Stomach (tissue), 4 donors: ENCODE measurements around the gene HSPA12A.

Experiments
- EP300 ChIP-seq: sonication (generic); formaldehyde crosslinking; IDR thresholded peaks from one replicate; pipeline ENCODE4 v1.6.1; 2017; ENCODE audit warnings: antibody characterized with exemption
- POLR2A ChIP-seq, 4 donors: fragments of 450-650 bp; IDR thresholded peaks; one replicate each; pipeline ENCODE4 v1.6.1; 2016; ENCODE audit warnings: antibody characterized with exemption in 4 of 4, control low read depth in 2 of 4, mild to moderate bottlenecking in 1 of 4, moderate library complexity in 1 of 4
- TF ChIP-seq, protein P1 (sequence below), 7 experiments: fragments of 450-650 bp in 4 of 7; fragments of 200-600 bp in 3 of 7; sonication (generic) in 3 of 7; IDR thresholded peaks; one replicate each; pipeline ENCODE4 v1.5.1; 2016 to 2019; ENCODE audit warnings: antibody characterized with exemption in 7 of 7, control low read depth in 2 of 7, mild to moderate bottlenecking in 1 of 7

DNA sequence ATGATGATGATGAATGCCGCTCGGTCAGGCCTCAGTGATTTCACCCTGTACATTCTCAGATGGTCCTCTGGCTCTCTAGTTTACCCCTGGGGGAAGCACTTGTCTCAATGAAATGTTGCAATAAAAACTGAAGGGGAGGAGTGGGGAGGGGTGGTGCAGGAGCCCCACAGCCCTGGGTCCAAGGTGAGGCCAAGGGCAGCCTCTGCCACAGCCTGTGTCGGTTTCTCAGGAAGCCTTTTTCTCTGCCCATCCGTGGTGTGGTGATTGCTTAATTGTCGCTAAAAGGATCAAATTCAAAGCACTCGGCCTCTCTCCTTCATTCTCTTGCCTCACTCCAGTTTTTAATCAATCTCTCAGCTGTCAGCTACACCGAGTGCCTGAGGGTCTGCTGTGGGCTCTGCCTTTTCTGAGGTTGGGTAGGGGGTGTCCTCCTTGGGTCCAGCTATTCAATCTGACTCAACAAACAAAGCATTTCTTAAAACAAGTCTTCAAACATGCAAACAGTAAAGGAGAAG, 39.1 kb upstream of the HSPA12A start:
- TF ChIP-seq POLR2A (IDR thresholded peaks at IDR 0.05) (no peak), EP300 (no peak)
- TF ChIP-seq, protein P1, sequence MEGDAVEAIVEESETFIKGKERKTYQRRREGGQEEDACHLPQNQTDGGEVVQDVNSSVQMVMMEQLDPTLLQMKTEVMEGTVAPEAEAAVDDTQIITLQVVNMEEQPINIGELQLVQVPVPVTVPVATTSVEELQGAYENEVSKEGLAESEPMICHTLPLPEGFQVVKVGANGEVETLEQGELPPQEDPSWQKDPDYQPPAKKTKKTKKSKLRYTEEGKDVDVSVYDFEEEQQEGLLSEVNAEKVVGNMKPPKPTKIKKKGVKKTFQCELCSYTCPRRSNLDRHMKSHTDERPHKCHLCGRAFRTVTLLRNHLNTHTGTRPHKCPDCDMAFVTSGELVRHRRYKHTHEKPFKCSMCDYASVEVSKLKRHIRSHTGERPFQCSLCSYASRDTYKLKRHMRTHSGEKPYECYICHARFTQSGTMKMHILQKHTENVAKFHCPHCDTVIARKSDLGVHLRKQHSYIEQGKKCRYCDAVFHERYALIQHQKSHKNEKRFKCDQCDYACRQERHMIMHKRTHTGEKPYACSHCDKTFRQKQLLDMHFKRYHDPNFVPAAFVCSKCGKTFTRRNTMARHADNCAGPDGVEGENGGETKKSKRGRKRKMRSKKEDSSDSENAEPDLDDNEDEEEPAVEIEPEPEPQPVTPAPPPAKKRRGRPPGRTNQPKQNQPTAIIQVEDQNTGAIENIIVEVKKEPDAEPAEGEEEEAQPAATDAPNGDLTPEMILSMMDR (IDR thresholded peaks at IDR 0.05) = no peak
